ENCODE data around the gene CLDN18. TPM values are rescaled to one million over a fixed set of nuclear protein-coding genes. Genes with fewer than 3 reads are reported as not detected.

CLDN18 gene
- total and polyA plus RNA-seq, 2 donors (not counting 3 experiments of a cell fraction or from before 2014, with no cell fraction given): not detected

Other genes with a start within 250 kb of the CLDN18 start
- gene SOX14, start 245.8 kb upstream of the CLDN18 start, total RNA-seq: not detected in 2 replicates
- not detected in 2 replicates for gene SOX14, start 245.8 kb upstream of the CLDN18 start, polyA plus RNA-seq
- gene DZIP1L, start 105.4 kb downstream of the CLDN18 start, total RNA-seq: 14.6 and 17.9 TPM in 2 replicates
- gene DZIP1L, start 105.4 kb downstream of the CLDN18 start, polyA plus RNA-seq: 3.0 and 4.1 TPM in 2 replicates
- not detected in 2 replicates for gene A4GNT, start 122.2 kb downstream of the CLDN18 start, total RNA-seq
- not detected in 2 replicates for gene A4GNT, start 122.2 kb downstream of the CLDN18 start, polyA plus RNA-seq
- gene DBR1, start 164.8 kb downstream of the CLDN18 start, total RNA-seq: 16.5 and 17.8 TPM in 2 replicates
- gene DBR1, start 164.8 kb downstream of the CLDN18 start, polyA plus RNA-seq: 8.3 and 10.3 TPM in 2 replicates
- 40.3 and 46.0 TPM in 2 replicates for gene ARMC8, start 177.1 kb downstream of the CLDN18 start, total RNA-seq
- 39.6 and 46.1 TPM in 2 replicates for gene ARMC8, start 177.1 kb downstream of the CLDN18 start, polyA plus RNA-seq